Tibial nerve (tissue), 4 donors: Measurements from ENCODE around the gene PLAC1.

Experiments used
- CTCF ChIP-seq, 5 experiments: fragments of 200-600 bp in 3 of 5; fragments of 450-650 bp in 2 of 5; sonication (generic) in 3 of 5; IDR thresholded peaks; one replicate each; pipeline ENCODE4 v1.5.1; 2016 to 2019; ENCODE audit warnings: antibody characterized with exemption in 5 of 5, mild to moderate bottlenecking in 3 of 5, moderate library complexity in 2 of 5
- EP300 ChIP-seq, 2 donors: sonication (generic); formaldehyde crosslinking; IDR thresholded peaks; one replicate each; pipeline ENCODE4 v1.6.1; 2017; ENCODE audit warnings: antibody characterized with exemption in 2 of 2, mild to moderate bottlenecking in 1 of 2
- POLR2A ChIP-seq, 2 donors: fragments of 450-650 bp; IDR thresholded peaks; one replicate each; pipeline ENCODE4 v1.6.1; 2017; ENCODE audit warnings: antibody characterized with exemption in 2 of 2, mild to moderate bottlenecking in 2 of 2, moderate library complexity in 2 of 2

DNA sequence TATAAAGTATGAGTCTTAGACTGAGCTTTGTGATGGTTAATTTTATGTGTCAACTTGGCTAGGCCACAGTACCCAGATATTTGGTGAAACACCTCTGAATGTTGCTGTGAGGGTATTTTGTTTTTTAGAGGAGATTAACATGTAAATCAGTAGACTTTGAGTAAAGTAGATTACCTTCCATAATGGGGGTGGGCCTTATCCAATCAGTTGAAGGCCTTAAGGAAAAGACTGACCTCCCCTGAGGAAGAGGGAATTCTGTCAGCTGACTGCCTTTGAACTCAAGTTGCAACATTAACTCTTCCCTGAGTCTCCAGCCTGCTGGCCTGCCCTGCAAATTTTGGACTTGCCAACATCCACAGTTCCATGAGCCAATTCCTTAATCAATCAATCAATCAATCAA, 66.0 kb downstream of the PLAC1 start:
- TF ChIP-seq CTCF (IDR thresholded peaks at IDR 0.05) (no peak), EP300 (IDR thresholded peaks at IDR 0.05) (no peak), POLR2A (IDR thresholded peaks at IDR 0.05) (no peak)
